GM23338 (cell line): ENCODE results near the gene TIAM1. TPM values are rescaled to one million over a fixed set of nuclear protein-coding genes. Genes with fewer than 3 reads are reported as not detected.

Experiments
- ATAC-seq: fragments of 200-7000 bp; cut with Tn5 transposase; 3 replicates; pipeline ENCODE4 v1.9.1; 2020
- DNase-seq: peaks from one replicate; pipeline ENCODE4 v3.0.0-alpha.2; 2015; ENCODE audit warnings: low spot score
- H2AFZ ChIP-seq: fragments of 200-600 bp; sonication (generic); 2 replicates; pipeline ENCODE4 v1.8.0; 2016; ENCODE audit warnings: antibody characterized with exemption, mild to moderate bottlenecking, moderate library complexity
- H3F3A ChIP-seq: fragments of 200-600 bp; sonication (generic); replicated peaks from 2 replicates; pipeline ENCODE4 v1.8.0; 2017; ENCODE audit warnings: antibody characterized with exemption, mixed run types, low read depth
- H3K27ac ChIP-seq: fragments of 200-600 bp; sonication (generic); 2 replicates; pipeline ENCODE4 v1.6.1; 2016; ENCODE audit warnings: low read depth
- H3K27me3 ChIP-seq: fragments of 200-600 bp; sonication (generic); 2 replicates; pipeline ENCODE4 v1.8.0; 2016; ENCODE audit warnings: mild to moderate bottlenecking, mixed run types, moderate library complexity; ENCODE audit not compliant: insufficient read depth
- H3K36me3 ChIP-seq: fragments of 200-600 bp; sonication (generic); 2 replicates; pipeline ENCODE4 v1.8.0; 2016; ENCODE audit warnings: mild to moderate bottlenecking; ENCODE audit not compliant: insufficient read depth
- H3K4me1 ChIP-seq: fragments of 200-600 bp; sonication (generic); 2 replicates; pipeline ENCODE4 v1.8.0; 2016; ENCODE audit warnings: mild to moderate bottlenecking, moderate library complexity; ENCODE audit not compliant: insufficient read depth
- H3K4me2 ChIP-seq: fragments of 200-600 bp; sonication (generic); 2 replicates; pipeline ENCODE4 v1.7.1; 2017; ENCODE audit warnings: mixed run types
- H3K4me3 ChIP-seq: fragments of 200-600 bp; sonication (generic); 2 replicates; pipeline ENCODE4 v1.6.1; 2016; ENCODE audit warnings: mixed run types
- H3K79me2 ChIP-seq: fragments of 200-600 bp; sonication (generic); replicated peaks from 2 replicates; pipeline ENCODE4 v1.8.0; 2017; ENCODE audit warnings: mild to moderate bottlenecking; ENCODE audit not compliant: insufficient read depth
- H3K9me2 ChIP-seq: fragments of 200-600 bp; sonication (generic); 2 replicates; pipeline ENCODE4 v1.8.0; 2017; ENCODE audit not compliant: insufficient read depth
- H4K20me1 ChIP-seq: fragments of 200-600 bp; sonication (generic); replicated peaks from 2 replicates; pipeline ENCODE4 v1.8.0; 2017; ENCODE audit warnings: mild to moderate bottlenecking; ENCODE audit not compliant: insufficient read depth
- H3K27ac Mint-ChIP-seq: 2 replicates; pipeline ENCODE4 v1.8.0; 2020; ENCODE audit warnings: inconsistent platforms, mild to moderate bottlenecking, moderate library complexity, mixed read lengths
- H3K27me3 Mint-ChIP-seq: 3 replicates; pipeline ENCODE4 v1.8.0; 2022; ENCODE audit warnings: low read depth, mild to moderate bottlenecking, moderate library complexity, mixed read lengths, inconsistent platforms; ENCODE audit not compliant: insufficient read depth, poor library complexity
- H3K36me3 Mint-ChIP-seq: 3 replicates; pipeline ENCODE4 v1.8.0; 2021; ENCODE audit warnings: low read depth, mild to moderate bottlenecking, inconsistent platforms, moderate library complexity, mixed read lengths
- H3K4me1 Mint-ChIP-seq: 3 replicates; pipeline ENCODE4 v1.8.0; 2020; ENCODE audit warnings: mild to moderate bottlenecking, inconsistent platforms, mixed read lengths
- H3K4me3 Mint-ChIP-seq: 3 replicates; pipeline ENCODE4 v1.8.0; 2021; ENCODE audit warnings: moderate library complexity, mild to moderate bottlenecking, inconsistent platforms, mixed read lengths
- H3K9me3 Mint-ChIP-seq: 3 replicates; pipeline ENCODE4 v1.8.0; 2020; ENCODE audit warnings: moderate library complexity, mild to moderate bottlenecking, inconsistent platforms, mixed read lengths
- ETS1 ChIP-seq: IDR thresholded peaks from 2 replicates; pipeline ENCODE4 v1.6.1; 2016; ENCODE audit warnings: antibody characterized with exemption
- EZH2phosphoT487 ChIP-seq: fragments of 200-600 bp; sonication (generic); IDR thresholded peaks from one replicate; pipeline ENCODE4 v1.8.1; 2018; ENCODE audit warnings: antibody characterized with exemption; ENCODE audit not compliant: unreplicated experiment
- POLR2AphosphoS5 ChIP-seq: IDR thresholded peaks from 2 replicates; pipeline ENCODE4 v1.6.1; 2016; ENCODE audit warnings: antibody characterized with exemption, low read depth
- STAT1 ChIP-seq: IDR thresholded peaks from one replicate; pipeline ENCODE4 v1.6.1; 2016; ENCODE audit warnings: antibody characterized with exemption; ENCODE audit not compliant: unreplicated experiment
- ZNF331 ChIP-seq: fragments of 250-450 bp; sonication (Bioruptor Pico); IDR thresholded peaks from 2 replicates; pipeline ENCODE4 v1.5.0; 2020; ENCODE audit warnings: low read depth, mild to moderate bottlenecking, moderate library complexity
- polyA plus RNA-seq: library from polyadenylated mRNA; unstranded; fragments of >200 nt; fragmentation: Nextera tagmentation; extraction: Ambion mirVana; gene quantifications from 2 replicates; pipeline ENCODE4 v1.2.1, GENCODE V29; 2016
- total RNA-seq: library from RNA; depleted of rRNA; stranded (reverse); fragments of >200 nt; shearing (Covaris generic); gene quantifications from 2 replicates; pipeline ENCODE4 v1.2.3, GENCODE V29; 2014
- TF ChIP-seq, protein P1 (sequence below): fragments of 250-450 bp; sonication (Bioruptor Pico); IDR thresholded peaks from 2 replicates; pipeline ENCODE4 v1.5.0; 2020; ENCODE audit warnings: mild to moderate bottlenecking, moderate library complexity
- TF ChIP-seq, protein P2 (sequence below), 2 experiments: fragments of 200-600 bp in 1 of 2; sonication (generic) in 1 of 2; conservative IDR thresholded peaks; 2 replicates each; pipeline versions ENCODE4 v1.5.1 to v1.6.1; 2016 to 2017; ENCODE audit warnings: antibody characterized with exemption in 2 of 2, low read depth in 2 of 2, mild to moderate bottlenecking in 2 of 2, moderate library complexity in 1 of 2

Gene TIAM1
- total and polyA plus RNA-seq, 2 experiments from 2014 or later: 18.5 to 20.0 TPM

DNA sequence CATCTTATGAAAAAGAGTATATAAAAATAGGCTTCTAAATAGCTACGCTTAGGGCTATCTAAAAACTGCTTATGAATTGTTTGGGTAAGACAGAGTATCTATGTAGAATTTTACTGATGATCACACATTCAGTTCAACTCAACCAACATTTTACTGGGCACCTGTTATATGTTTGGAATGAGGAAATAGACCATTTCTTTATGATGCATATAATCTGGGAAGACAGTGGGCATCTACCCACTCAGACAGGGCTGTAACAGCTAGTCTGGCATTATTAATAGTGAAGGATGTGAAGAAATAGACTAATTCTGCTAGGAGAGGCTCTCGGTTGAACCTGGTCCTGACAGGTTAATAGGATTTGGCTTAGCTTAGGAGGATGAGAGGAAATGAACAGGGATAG, 56.9 kb downstream of the TIAM1 start (continued):
- TF ChIP-seq, protein P1, sequence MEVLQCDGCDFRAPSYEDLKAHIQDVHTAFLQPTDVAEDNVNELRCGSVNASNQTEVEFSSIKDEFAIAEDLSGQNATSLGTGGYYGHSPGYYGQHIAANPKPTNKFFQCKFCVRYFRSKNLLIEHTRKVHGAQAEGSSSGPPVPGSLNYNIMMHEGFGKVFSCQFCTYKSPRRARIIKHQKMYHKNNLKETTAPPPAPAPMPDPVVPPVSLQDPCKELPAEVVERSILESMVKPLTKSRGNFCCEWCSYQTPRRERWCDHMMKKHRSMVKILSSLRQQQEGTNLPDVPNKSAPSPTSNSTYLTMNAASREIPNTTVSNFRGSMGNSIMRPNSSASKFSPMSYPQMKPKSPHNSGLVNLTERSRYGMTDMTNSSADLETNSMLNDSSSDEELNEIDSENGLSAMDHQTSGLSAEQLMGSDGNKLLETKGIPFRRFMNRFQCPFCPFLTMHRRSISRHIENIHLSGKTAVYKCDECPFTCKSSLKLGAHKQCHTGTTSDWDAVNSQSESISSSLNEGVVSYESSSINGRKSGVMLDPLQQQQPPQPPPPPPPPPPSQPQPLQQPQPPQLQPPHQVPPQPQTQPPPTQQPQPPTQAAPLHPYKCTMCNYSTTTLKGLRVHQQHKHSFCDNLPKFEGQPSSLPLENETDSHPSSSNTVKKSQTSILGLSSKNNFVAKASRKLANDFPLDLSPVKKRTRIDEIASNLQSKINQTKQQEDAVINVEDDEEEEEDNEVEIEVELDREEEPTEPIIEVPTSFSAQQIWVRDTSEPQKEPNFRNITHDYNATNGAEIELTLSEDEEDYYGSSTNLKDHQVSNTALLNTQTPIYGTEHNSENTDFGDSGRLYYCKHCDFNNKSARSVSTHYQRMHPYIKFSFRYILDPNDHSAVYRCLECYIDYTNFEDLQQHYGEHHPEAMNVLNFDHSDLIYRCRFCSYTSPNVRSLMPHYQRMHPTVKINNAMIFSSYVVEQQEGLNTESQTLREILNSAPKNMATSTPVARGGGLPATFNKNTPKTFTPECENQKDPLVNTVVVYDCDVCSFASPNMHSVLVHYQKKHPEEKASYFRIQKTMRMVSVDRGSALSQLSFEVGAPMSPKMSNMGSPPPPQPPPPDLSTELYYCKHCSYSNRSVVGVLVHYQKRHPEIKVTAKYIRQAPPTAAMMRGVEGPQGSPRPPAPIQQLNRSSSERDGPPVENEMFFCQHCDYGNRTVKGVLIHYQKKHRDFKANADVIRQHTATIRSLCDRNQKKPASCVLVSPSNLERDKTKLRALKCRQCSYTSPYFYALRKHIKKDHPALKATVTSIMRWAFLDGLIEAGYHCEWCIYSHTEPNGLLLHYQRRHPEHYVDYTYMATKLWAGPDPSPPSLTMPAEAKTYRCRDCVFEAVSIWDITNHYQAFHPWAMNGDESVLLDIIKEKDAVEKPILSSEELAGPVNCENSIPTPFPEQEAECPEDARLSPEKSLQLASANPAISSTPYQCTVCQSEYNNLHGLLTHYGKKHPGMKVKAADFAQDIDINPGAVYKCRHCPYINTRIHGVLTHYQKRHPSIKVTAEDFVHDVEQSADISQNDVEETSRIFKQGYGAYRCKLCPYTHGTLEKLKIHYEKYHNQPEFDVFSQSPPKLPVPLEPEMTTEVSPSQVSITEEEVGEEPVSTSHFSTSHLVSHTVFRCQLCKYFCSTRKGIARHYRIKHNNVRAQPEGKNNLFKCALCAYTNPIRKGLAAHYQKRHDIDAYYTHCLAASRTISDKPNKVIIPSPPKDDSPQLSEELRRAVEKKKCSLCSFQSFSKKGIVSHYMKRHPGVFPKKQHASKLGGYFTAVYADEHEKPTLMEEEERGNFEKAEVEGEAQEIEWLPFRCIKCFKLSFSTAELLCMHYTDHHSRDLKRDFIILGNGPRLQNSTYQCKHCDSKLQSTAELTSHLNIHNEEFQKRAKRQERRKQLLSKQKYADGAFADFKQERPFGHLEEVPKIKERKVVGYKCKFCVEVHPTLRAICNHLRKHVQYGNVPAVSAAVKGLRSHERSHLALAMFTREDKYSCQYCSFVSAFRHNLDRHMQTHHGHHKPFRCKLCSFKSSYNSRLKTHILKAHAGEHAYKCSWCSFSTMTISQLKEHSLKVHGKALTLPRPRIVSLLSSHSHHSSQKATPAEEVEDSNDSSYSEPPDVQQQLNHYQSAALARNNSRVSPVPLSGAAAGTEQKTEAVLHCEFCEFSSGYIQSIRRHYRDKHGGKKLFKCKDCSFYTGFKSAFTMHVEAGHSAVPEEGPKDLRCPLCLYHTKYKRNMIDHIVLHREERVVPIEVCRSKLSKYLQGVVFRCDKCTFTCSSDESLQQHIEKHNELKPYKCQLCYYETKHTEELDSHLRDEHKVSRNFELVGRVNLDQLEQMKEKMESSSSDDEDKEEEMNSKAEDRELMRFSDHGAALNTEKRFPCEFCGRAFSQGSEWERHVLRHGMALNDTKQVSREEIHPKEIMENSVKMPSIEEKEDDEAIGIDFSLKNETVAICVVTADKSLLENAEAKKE: no peak
- TF ChIP-seq ZNF331 (CRISPR knock-in tag) (no peak), ETS1 (no peak), EZH2phosphoT487 (no peak)
- TF ChIP-seq, protein P2, sequence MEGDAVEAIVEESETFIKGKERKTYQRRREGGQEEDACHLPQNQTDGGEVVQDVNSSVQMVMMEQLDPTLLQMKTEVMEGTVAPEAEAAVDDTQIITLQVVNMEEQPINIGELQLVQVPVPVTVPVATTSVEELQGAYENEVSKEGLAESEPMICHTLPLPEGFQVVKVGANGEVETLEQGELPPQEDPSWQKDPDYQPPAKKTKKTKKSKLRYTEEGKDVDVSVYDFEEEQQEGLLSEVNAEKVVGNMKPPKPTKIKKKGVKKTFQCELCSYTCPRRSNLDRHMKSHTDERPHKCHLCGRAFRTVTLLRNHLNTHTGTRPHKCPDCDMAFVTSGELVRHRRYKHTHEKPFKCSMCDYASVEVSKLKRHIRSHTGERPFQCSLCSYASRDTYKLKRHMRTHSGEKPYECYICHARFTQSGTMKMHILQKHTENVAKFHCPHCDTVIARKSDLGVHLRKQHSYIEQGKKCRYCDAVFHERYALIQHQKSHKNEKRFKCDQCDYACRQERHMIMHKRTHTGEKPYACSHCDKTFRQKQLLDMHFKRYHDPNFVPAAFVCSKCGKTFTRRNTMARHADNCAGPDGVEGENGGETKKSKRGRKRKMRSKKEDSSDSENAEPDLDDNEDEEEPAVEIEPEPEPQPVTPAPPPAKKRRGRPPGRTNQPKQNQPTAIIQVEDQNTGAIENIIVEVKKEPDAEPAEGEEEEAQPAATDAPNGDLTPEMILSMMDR (conservative IDR thresholded peaks at IDR 0.05; ENCODE audit: low read depth in 2 of 2): no peak

DNA sequence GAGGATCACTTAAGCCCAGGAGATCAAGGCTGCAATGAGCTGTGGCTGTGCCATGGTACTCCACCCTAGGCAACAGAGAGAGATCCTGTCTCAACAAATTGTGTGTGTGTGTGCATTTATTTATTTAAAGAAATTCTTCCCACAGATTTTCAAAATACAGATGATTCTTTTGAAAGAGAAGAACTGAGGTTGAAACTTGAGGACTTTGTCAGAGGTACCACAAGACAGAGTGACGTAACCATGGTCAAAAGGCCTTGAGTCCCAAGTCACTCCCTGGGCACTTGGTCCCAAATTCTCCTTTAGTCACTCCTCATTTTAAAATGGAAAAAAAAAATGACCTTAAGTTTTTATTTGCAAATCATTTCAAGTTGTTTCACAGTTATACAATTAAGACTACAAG, 57.4 kb downstream of the TIAM1 start:
- H3K79me2 ChIP-seq: no peaks in the 10 kb centered on the region
- H3K27ac Mint-ChIP-seq: no peak overlapping the region
- H3K4me3 ChIP-seq: no peak overlapping the region
- peaks cover 12% of the 10 kb centered on the region; the same call in 2 of the 3 replicates for H3K4me1 Mint-ChIP-seq
- no peaks in the 10 kb centered on the region for H3K36me3 ChIP-seq
- H3K9me3 Mint-ChIP-seq: peaks cover 9% of the 10 kb centered on the region; the same call in 1 of the 3 replicates
- H3K9me2 ChIP-seq: no peaks in the 10 kb centered on the region
- peaks cover 9% of the 10 kb centered on the region; the same call in 2 of the 3 replicates for H3K36me3 Mint-ChIP-seq
- no peaks in the 10 kb centered on the region for H4K20me1 ChIP-seq
- H3K27me3 Mint-ChIP-seq: peaks cover 2% of the 10 kb centered on the region
- peaks cover 11% of the 10 kb centered on the region; the same call in 1 of the 2 replicates for H3K4me1 ChIP-seq
- no peak overlapping the region for H3K4me2 ChIP-seq
- no peaks in the 10 kb centered on the region for H3F3A ChIP-seq
- no peak overlapping the region for H3K4me3 Mint-ChIP-seq
- H2AFZ ChIP-seq: no peak overlapping the region
- ATAC-seq (no peak), DNase-seq (no peak)
- no peaks in the 10 kb centered on the region for H3K27me3 ChIP-seq
- H3K27ac ChIP-seq: no peak overlapping the region
- TF ChIP-seq ZNF331 (CRISPR knock-in tag): no peak
- no peak for TF ChIP-seq POLR2AphosphoS5
- TF ChIP-seq STAT1: no peak
- TF ChIP-seq EZH2phosphoT487: no peak
